HG02852 (cell line): Measurements from ENCODE around the gene ARMC9.

Experiments used
- ATAC-seq: cut with Tn5 transposase; IDR thresholded peaks from one replicate; pipeline ENCODE4 v1.9.1; 2021; ENCODE audit warnings: mild to moderate bottlenecking, moderate library complexity; ENCODE audit not compliant: unreplicated experiment

The ARMC9 gene

DNA sequence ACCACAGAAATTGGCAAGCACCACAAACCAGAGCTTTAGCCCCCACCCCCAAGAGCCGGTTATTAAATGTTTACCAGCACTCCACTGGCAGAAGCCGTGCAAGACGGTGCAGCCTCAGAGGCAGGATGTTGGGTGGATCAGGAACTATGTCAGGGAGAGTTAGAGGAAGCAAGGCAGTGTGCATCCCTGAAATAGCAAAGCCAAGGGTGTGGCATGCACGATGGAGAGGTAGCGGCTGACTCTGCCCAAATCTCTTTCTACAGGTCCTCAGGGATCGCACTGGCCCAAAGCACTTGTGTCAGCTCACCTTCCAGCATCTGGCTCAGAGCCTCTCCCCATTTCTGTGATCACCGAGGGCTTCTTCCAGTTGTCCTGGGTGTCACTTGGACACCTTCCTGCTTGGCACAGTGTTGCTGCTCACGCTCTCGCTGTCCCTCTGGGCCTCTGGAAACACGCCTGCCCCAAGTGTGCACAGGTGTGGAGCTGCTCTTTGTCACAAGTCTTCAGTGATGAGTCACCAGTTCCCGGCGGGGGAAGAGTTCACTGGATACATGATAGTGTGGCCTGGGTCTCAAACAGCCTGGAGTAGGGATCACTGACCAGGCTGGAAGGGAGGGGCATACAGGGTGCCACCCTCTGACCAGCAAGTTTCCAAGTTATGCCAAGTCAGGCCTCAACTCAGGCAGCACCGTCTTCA, 179.7 kb downstream of the ARMC9 start:
- ATAC-seq = no peak

DNA sequence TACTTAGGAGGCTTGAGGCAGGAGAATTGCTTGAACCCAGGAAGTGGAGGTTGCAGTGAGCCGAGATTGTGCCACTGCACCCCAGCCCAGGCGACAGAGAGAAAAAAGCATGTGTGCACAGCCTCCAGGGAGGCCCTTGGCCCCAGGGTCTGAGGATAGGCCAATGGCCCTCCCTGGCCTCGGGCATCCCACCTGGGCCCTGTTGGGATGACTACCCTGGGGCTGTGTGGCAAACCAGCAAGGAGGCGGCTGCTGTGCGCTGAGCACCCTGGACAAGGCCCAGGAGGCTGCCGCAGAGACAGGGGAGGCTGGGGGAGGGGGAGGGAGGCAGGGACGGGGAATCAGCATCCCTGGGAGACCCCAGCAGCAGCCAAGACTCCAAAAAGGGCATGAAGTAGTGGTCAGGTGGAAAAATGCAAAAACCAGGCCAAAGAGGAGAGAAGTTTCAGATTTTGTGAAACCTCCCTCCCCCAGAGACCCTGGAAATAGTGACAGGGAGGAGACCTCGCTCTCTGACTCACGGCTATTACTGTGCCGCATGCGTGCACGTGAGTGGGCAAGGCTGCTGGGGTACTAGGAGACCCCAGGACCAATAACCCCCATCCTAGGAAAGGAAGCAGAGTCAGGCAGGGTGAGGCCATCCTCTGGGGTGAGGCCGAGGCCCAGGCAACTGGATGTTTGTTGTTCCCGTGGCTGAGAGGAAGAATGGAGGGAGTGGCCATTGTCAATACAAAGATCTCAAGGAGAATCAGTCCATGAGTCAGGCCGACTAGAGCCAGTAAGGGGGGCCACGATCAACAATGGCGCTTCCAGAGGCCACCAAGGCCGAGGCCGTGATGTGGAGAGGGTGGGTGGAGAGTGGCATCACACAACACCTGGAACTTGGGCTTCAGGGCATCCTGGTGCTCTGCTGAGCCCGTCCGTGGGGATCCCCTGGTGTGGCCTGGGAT, 181.1 kb downstream of the ARMC9 start:
- ATAC-seq = no peak

DNA sequence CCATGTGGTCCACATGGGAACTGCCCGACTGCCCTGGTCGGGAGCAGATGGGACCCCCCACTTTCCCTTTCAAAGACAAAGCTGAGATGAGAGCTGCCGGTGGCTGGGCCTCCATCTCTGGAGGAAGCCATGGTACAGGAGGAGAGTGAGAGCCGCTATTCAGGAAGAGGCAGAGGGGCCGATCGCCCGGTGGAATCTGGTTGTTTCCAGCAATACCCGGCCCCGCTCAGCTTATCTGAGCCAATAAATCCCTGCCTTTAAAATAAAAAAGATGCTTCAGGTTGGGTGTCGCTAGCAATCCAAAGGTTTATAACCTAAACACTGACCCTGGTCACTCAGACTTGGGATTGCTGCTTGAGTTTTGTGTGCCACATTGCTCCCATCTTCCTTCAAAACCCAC, 181.9 kb downstream of the ARMC9 start:
- no peak for ATAC-seq

GRCh38 chr2:231380991-231381847, 182.8 kb downstream of the ARMC9 start:
- ATAC-seq = no peak

GRCh38 chr2:231382116-231382515, 183.7 kb downstream of the ARMC9 start:
- no peak for ATAC-seq

DNA sequence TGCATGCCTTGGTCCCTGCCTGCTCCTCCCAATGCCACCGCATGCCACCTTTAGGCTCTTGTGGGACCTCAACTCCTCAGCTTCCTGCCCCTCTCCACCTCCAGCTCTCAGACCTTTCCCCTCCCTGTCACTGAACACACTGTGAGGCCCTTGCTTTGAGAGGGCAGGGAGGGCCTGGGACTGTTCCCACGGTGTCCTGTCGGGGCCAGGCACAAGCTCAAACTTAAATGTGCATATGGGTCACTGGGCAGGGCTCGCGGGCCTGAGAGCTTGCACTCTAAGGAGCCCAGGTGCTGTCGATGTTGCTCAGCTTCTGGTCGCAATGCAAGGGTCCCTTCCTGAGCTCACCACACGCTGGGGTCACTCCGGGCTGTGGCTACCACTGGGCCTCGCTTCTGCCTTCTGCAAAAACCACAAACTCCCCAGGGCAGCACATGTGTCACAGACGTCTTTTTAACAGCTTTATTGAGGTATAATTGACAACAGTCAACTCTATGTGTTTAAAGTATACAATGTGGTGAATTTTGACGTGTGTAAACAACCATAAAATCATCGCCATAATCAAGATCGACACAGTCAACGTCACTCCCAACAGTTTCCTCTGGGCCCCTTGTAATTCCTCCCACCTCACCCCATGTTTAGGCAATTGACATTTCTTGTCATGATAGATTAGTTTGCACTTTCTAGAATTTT, 185.1 kb downstream of the ARMC9 start:
- ATAC-seq = no peak

DNA sequence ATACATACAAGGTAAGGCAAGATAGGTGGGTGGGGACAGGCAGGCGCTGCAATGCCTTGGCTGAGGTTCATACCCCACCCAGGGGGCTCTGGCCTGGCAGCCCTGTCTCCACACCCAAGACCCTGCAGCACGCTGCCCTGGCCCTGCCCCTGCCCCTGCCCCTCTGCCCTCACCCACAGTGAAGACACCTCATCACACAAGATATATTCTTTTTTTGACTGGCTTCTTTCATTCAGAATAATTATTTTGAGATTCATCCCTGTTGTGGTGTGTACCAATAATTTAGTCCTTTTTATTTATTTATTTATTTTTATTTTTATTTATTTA, 185.6 kb downstream of the ARMC9 start:
- ATAC-seq = no peak

DNA sequence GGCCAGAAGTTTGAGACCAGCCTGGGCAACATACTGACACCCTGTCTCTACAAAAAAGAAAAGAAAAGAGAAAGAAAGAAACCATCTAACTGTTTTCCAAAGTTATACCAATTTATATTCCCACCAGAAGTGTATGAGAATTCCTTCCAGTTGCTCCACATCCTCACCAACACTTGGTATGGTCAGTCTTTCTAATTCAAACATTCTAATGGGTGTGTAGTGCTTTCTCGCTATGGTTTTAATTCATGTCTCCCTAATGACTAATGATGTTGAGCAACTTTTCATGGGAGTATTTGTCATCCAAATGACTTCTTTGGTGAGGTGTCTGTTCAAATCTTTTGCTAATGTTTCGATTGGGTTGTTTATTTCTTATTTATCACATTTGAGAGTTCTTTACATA, 186.5 kb downstream of the ARMC9 start:
- no peak for ATAC-seq

DNA sequence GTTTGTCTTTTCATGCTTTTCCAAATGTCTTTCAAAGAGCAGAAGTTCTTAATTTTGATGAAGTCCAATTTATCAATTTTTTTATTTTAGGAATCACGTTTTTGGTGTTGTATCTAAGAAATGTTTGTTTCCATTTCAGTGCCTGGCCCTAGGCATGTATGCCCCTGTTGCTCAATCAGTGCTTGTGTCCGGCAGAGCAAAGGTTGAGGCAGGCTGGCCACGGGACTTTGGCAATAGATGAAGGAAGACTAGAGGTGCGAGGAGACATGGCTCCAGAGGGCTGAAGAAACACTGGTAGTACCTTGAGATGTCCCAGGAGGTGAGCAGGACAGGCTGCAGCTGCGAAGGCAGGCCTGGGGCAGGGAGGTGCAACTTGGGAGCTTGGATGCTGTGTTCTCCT, 187.0 kb downstream of the ARMC9 start:
- no peak for ATAC-seq

DNA sequence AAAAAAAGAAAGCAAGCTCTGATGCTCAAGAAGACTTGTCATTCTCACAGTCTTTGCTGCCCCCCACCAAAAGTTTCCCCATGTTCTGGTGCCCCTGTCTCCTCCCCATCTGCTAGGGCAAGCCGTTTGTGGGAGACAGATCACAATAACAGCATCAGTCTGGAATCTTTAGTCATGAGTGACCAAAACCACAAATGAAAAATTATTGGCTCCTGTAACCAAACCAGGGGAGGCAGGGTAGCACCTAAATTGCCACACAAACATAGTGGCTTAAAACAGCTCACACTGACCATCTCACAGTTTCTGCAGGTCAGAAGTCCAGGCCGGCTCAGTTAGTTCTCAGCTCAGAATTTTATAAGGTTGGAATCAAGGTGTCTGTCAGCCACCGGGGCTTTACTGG, 188.0 kb downstream of the ARMC9 start:
- no peak for ATAC-seq

DNA sequence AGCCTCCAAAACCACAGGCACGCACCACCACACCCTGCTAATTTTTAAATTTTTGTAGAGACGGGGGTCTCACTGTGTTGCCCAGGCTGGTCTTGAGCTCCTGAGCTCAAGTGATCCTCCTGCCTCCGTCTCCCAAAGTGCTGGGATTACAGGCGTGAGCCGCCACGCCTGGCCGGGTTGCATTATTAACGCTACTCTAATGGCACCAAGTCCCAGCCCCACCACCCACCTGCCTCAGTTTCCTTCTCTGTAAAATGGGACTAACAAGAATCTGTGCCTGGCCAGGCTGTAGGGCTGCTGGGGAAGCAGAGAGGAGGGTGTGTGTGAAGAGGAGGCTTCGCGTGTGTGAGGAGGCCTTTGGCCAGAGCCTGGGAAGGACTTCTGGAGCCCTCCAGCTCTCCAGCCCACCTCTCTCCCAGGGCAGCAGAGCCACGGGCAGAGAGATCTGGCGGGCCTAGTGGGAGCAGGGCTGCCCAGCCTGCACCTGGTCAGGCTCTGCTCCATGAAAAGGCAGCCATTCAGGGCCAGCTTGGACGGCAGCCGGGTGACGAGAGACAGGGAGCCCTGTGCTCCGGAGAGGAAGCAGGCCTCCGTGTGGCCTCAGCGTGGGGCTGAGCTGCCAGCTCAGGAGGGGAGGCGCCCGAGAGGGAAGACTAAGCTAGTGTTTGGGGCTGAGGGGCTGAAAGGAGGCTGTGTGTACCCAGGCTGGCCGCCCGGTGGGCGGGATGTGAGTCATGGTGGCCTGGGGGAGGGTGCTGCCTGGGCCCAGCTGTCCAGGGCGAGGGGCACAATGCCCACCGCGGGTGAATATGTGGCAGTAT, 189.7 kb downstream of the ARMC9 start:
- no peak for ATAC-seq

GRCh38 chr2:231388725-231389346, 190.4 kb downstream of the ARMC9 start:
- no peak for ATAC-seq

DNA sequence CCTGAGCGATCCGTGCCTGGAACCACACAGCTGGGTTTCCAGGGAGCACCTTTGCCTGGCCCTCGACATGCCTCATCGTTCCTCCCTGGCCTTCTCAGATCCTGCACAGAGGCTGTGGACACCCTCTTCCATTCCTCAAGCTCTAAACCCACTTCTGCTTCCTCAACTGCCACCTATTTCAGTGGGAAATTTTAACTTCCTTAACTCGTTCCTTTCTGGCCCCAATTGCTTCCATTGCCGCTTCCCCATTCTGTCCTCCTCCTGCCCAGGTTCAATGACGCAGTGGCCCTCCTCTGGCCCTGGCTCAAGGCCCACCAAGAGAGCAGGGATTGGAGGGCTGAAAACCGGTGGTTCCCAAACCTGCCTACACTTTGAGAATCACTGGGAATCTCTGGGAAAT, 192.2 kb downstream of the ARMC9 start:
- ATAC-seq = no peak

- ATAC-seq = no peak
Observed at GRCh38 chr2:231391981-231392380, 193.6 kb downstream of the ARMC9 start.

DNA sequence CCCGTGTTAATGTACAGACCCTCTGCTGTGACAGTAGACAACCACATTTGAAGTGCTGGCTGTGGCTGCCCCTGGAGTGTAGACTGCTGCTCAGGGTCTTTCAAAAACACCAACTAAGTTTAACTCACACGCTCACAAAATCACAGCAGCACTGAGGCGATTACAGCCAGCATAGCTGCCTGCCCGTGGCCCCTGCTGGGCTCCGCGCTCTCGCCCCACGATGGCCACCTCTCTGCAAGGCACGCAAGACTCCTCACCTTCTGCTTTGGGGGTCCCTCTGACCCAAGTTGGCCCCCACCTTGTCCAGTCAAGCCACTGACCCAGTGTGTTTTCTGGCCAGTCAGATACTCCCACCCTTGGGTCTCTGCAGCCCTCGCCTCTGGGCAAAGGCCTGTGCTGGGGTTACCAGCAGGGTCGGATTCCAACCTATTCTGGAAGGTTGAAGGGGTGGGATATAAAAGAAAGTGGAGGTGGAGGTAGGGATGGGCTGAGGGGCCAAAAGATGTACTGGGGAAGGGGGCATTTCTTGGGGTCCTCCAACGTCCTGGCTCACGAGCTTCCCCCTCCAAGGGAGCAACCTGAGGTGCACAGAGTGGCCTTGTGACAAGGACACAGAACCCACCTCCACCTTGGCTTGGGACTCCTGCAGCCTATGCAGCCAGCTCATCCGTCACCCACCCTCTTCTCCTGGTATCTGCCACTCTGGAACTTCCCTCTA, 194.2 kb downstream of the ARMC9 start:
- no peak for ATAC-seq

DNA sequence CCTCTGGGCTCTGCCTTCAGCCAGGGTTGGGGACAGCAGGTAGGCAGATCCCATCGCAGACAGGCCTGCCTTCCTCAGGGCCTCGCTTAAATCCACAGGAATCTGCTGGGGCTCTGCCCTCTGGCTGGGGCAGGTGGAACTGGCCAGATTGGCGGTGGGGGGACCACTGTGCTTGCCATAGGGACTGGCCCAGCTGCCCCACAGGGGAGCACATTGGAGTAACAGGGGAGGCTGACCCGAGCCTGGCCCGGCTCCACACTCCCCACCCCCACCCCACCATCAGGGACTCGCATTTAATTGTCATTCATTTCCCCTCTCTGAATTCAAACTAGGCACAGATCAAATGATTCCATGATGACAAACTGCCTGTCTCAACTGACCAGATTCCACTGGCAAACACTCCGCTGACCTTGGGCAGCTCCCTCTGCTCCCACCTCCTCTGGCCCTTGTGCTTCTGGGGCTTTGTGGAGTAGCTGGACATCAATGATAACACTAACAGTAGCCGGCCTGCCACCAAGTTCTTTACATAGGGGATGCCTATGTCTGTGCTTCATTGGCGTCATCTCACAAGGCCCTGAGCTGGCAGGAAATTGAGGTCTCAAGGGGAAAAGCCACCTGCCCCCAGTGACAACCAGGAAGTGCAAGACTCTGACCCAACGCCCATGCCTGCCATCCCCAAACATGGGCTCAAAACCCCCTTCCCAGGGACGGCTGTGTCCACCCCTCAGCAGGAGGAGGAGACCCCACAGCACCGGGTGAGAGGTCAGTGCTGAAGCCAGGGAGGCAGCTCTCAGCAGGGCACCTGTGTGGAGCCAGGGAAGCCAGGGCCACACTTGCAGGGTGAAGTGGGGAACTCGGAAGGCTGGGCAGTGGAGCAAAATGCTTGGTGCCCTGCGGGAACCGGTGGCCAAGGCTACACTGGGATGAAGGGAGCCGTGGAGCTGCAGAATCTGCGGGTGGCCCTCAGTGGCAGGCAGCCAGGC, 195.0 kb downstream of the ARMC9 start:
- ATAC-seq = no peak

GRCh38 chr2:231394211-231395141, 196.0 kb downstream of the ARMC9 start:
- ATAC-seq = peak; percentile 51
